Measurements from ENCODE around the gene USP22.

USP22 gene

DNA sequence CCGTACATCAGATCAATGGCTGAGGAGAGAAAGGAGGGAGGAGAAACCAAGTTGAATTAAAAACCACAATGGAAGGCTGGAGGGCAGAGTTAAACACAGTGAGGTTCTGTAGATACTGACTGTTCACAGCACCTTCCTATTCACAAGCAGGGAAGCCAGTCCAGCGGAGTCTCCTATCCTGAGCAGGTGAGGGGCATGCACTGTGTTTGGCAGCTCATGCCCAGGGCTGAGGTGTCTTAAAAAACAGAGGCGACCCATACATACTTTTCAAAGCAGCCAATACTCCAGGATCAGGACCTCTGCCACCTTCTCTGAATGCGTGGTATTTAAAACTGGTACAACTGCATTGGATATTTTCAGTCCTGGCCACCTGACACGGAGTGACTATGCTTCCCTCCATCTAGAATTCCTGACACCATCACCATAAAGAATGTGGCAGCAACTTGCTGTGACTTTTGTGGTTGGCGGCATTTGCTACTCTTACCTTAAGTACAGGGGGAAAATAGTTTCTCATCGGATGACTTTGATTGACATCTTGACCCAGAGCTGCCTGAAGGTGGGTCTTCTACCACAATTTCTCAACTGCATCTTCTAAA is 21.5 kb downstream of the USP22 start:
- peaks cover 48% of the 10 kb centered on the region for H3K36me3 ChIP-seq (ENCODE audit: control insufficient read depth, insufficient read depth, low read length)
- no peak overlapping the region for H3K27ac ChIP-seq (ENCODE audit: low read length)
- H3K4me1 ChIP-seq (ENCODE audit: control insufficient read depth, insufficient read depth, low read length): no peaks in the 10 kb centered on the region
- DNase-seq (ENCODE audit: low read depth, low spot score): no peak
- WGBS (ENCODE audit: insufficient coverage, insufficient read length): no CpG with 5 or more reads among the region's 7 CpGs
- H3K4me3 ChIP-seq (ENCODE audit: low read length): no peak overlapping the region
- H3K9me3 ChIP-seq (ENCODE audit: control insufficient read depth, insufficient read depth, low read length): no peaks in the 10 kb centered on the region
- H3K27me3 ChIP-seq (ENCODE audit: control insufficient read depth, insufficient read depth, low read length): no peaks in the 10 kb centered on the region

GRCh38 chr17:21020622-21021021 is 22.2 kb downstream of the USP22 start:
- no CpG with 5 or more reads among the region's 10 CpGs for WGBS (ENCODE audit: insufficient coverage, insufficient read length)
- Histone ChIP-seq H3K4me1 (ENCODE audit: control insufficient read depth, insufficient read depth, low read length) (no peaks in the 10 kb centered on the region), H3K4me3 (ENCODE audit: low read length) (no peak overlapping the region), H3K27me3 (ENCODE audit: control insufficient read depth, insufficient read depth, low read length) (no peaks in the 10 kb centered on the region), H3K9me3 (ENCODE audit: control insufficient read depth, insufficient read depth, low read length) (no peaks in the 10 kb centered on the region), H3K27ac (ENCODE audit: low read length) (no peak overlapping the region), H3K36me3 (ENCODE audit: control insufficient read depth, insufficient read depth, low read length) (peaks cover 49% of the 10 kb centered on the region)
- DNase-seq (ENCODE audit: low read depth, low spot score): no peak

- WGBS (ENCODE audit: insufficient coverage, insufficient read length): no CpG with 5 or more reads among the region's 6 CpGs
- Histone ChIP-seq H3K4me3 (ENCODE audit: low read length) (no peak overlapping the region), H3K9me3 (ENCODE audit: control insufficient read depth, insufficient read depth, low read length) (no peaks in the 10 kb centered on the region), H3K36me3 (ENCODE audit: control insufficient read depth, insufficient read depth, low read length) (peaks cover 54% of the 10 kb centered on the region), H3K27ac (ENCODE audit: low read length) (no peak overlapping the region), H3K27me3 (ENCODE audit: control insufficient read depth, insufficient read depth, low read length) (no peaks in the 10 kb centered on the region), H3K4me1 (ENCODE audit: control insufficient read depth, insufficient read depth, low read length) (no peaks in the 10 kb centered on the region)
- no peak for DNase-seq (ENCODE audit: low read depth, low spot score)
Observed at GRCh38 chr17:21019976-21020586, 22.7 kb downstream of the USP22 start.

GRCh38 chr17:21018894-21019293 is 23.9 kb downstream of the USP22 start:
- peaks cover 53% of the 10 kb centered on the region for H3K36me3 ChIP-seq (ENCODE audit: control insufficient read depth, insufficient read depth, low read length)
- H3K9me3 ChIP-seq (ENCODE audit: control insufficient read depth, insufficient read depth, low read length): no peaks in the 10 kb centered on the region
- no peaks in the 10 kb centered on the region for H3K27me3 ChIP-seq (ENCODE audit: control insufficient read depth, insufficient read depth, low read length)
- no CpG with 5 or more reads among the region's 9 CpGs for WGBS (ENCODE audit: insufficient coverage, insufficient read length)
- no peak overlapping the region for H3K27ac ChIP-seq (ENCODE audit: low read length)
- no peaks in the 10 kb centered on the region for H3K4me1 ChIP-seq (ENCODE audit: control insufficient read depth, insufficient read depth, low read length)
- DNase-seq (ENCODE audit: low read depth, low spot score): no peak
- H3K4me3 ChIP-seq (ENCODE audit: low read length): no peak overlapping the region

GRCh38 chr17:21017861-21018260 is 24.9 kb downstream of the USP22 start:
- WGBS (ENCODE audit: insufficient coverage, insufficient read length): no CpG with 5 or more reads among the region's 10 CpGs
- Histone ChIP-seq H3K4me3 (ENCODE audit: low read length) (no peak overlapping the region), H3K36me3 (ENCODE audit: control insufficient read depth, insufficient read depth, low read length) (peaks cover 59% of the 10 kb centered on the region), H3K9me3 (ENCODE audit: control insufficient read depth, insufficient read depth, low read length) (no peaks in the 10 kb centered on the region), H3K27me3 (ENCODE audit: control insufficient read depth, insufficient read depth, low read length) (no peaks in the 10 kb centered on the region), H3K4me1 (ENCODE audit: control insufficient read depth, insufficient read depth, low read length) (no peaks in the 10 kb centered on the region), H3K27ac (ENCODE audit: low read length) (no peak overlapping the region)
- no peak for DNase-seq (ENCODE audit: low read depth, low spot score)

DNA sequence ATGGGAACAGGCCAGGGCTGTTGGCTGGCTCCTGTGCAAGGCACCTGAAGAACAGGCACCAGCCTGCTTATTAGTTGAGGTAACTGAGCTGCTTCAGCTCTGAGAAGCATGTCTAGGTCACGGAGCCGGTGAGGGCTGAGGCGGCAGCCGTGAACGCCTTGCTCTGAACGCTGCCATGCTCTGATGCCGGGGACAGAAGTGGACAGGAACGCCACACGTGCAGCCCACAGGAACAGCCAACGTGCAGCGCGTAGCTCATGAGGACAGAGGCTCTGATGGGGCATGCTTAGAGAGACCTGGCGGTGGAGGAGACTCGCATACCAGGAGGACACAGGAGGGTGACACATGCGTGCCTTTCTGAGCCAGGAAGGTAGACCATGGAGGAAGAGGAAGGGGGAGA is 25.6 kb downstream of the USP22 start:
- no peak overlapping the region for H3K27ac ChIP-seq (ENCODE audit: low read length)
- H3K4me3 ChIP-seq (ENCODE audit: low read length): no peak overlapping the region
- no CpG with 5 or more reads among the region's 15 CpGs for WGBS (ENCODE audit: insufficient coverage, insufficient read length)
- no peaks in the 10 kb centered on the region for H3K4me1 ChIP-seq (ENCODE audit: control insufficient read depth, insufficient read depth, low read length)
- DNase-seq (ENCODE audit: low read depth, low spot score): no peak
- H3K9me3 ChIP-seq (ENCODE audit: control insufficient read depth, insufficient read depth, low read length): no peaks in the 10 kb centered on the region
- H3K27me3 ChIP-seq (ENCODE audit: control insufficient read depth, insufficient read depth, low read length): no peaks in the 10 kb centered on the region
- H3K36me3 ChIP-seq (ENCODE audit: control insufficient read depth, insufficient read depth, low read length): peaks cover 64% of the 10 kb centered on the region

DNA sequence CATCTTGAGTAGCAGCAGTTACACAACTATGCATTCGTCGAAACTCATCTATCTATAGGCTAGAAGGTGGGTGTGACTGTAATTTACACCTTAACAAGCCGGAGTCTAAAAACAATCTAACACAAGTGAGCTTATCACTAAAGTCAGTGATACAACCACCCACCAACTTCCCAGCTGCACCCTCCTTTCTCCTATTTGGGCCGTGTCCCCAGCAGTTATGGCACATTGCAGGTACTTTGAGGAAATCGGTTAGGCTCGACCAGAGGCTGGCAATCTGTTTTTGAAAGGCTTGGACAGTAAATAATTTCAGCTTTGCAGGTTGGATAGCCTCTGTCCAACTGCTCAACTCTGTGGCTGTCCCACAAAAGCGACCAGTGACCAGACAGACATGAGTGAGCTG is 26.0 kb downstream of the USP22 start:
- Histone ChIP-seq H3K27me3 (ENCODE audit: control insufficient read depth, insufficient read depth, low read length) (no peaks in the 10 kb centered on the region), H3K9me3 (ENCODE audit: control insufficient read depth, insufficient read depth, low read length) (no peaks in the 10 kb centered on the region), H3K4me1 (ENCODE audit: control insufficient read depth, insufficient read depth, low read length) (no peaks in the 10 kb centered on the region), H3K4me3 (ENCODE audit: low read length) (no peak overlapping the region), H3K36me3 (ENCODE audit: control insufficient read depth, insufficient read depth, low read length) (peaks cover 64% of the 10 kb centered on the region), H3K27ac (ENCODE audit: low read length) (no peak overlapping the region)
- no peak for DNase-seq (ENCODE audit: low read depth, low spot score)
- no CpG with 5 or more reads among the region's 7 CpGs for WGBS (ENCODE audit: insufficient coverage, insufficient read length)

- Histone ChIP-seq H3K4me1 (ENCODE audit: control insufficient read depth, insufficient read depth, low read length) (no peaks in the 10 kb centered on the region), H3K27me3 (ENCODE audit: control insufficient read depth, insufficient read depth, low read length) (no peaks in the 10 kb centered on the region), H3K27ac (ENCODE audit: low read length) (no peak overlapping the region), H3K4me3 (ENCODE audit: low read length) (no peak overlapping the region), H3K36me3 (ENCODE audit: control insufficient read depth, insufficient read depth, low read length) (peaks cover 68% of the 10 kb centered on the region), H3K9me3 (ENCODE audit: control insufficient read depth, insufficient read depth, low read length) (no peaks in the 10 kb centered on the region)
- no peak for DNase-seq (ENCODE audit: low read depth, low spot score)
- WGBS (ENCODE audit: insufficient coverage, insufficient read length): no CpG with 5 or more reads among the region's 15 CpGs
Observed at GRCh38 chr17:21015564-21015963, 27.2 kb downstream of the USP22 start.

DNA sequence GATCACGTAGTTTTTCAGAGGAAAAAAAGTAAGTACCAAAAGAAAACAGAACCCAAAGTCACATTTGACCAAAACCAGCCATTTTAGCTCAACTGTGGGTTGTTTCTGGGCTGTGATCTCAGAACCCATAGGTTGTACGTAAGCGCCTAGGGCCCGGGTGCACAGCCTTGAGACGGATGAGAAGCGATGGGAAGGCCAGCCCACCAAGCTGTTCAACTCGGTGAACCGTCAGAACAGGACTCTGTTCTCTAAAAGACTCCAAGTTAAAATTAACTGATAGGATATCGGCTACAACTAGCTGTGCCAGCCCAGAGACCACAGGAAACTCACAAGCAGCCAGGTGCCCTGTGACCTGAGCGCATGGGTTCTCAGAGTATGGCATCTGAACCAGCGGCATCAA is 28.3 kb downstream of the USP22 start:
- Histone ChIP-seq H3K27ac (ENCODE audit: low read length) (no peak overlapping the region), H3K36me3 (ENCODE audit: control insufficient read depth, insufficient read depth, low read length) (peaks cover 69% of the 10 kb centered on the region), H3K27me3 (ENCODE audit: control insufficient read depth, insufficient read depth, low read length) (no peaks in the 10 kb centered on the region), H3K4me1 (ENCODE audit: control insufficient read depth, insufficient read depth, low read length) (no peaks in the 10 kb centered on the region), H3K4me3 (ENCODE audit: low read length) (no peak overlapping the region), H3K9me3 (ENCODE audit: control insufficient read depth, insufficient read depth, low read length) (no peaks in the 10 kb centered on the region)
- WGBS (ENCODE audit: insufficient coverage, insufficient read length): no CpG with 5 or more reads among the region's 11 CpGs
- DNase-seq (ENCODE audit: low read depth, low spot score): no peak

DNA sequence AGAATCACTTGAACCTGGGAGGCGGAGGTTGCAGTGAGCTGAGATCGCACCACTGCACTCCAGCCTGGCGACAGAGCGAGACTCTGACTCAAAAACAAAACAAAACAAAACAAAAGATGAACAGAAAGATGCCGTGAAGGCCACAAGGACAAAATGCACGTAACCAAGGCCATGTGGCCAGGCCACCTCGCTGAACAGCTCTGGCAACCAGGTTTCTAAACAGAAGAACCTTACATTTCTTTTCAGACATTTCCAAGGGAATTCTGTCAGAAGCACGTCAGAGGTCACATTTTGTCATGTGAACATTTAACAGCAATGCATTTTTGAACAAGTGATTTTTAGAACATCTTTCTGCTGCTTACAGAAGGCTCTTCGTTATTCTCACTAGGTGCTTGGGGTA is 28.8 kb downstream of the USP22 start:
- no CpG with 5 or more reads among the region's 9 CpGs for WGBS (ENCODE audit: insufficient coverage, insufficient read length)
- no peak for DNase-seq (ENCODE audit: low read depth, low spot score)
- no peaks in the 10 kb centered on the region for H3K9me3 ChIP-seq (ENCODE audit: control insufficient read depth, insufficient read depth, low read length)
- no peaks in the 10 kb centered on the region for H3K27me3 ChIP-seq (ENCODE audit: control insufficient read depth, insufficient read depth, low read length)
- H3K4me3 ChIP-seq (ENCODE audit: low read length): no peak overlapping the region
- H3K36me3 ChIP-seq (ENCODE audit: control insufficient read depth, insufficient read depth, low read length): peaks cover 66% of the 10 kb centered on the region
- H3K4me1 ChIP-seq (ENCODE audit: control insufficient read depth, insufficient read depth, low read length): no peaks in the 10 kb centered on the region
- no peak overlapping the region for H3K27ac ChIP-seq (ENCODE audit: low read length)

DNA sequence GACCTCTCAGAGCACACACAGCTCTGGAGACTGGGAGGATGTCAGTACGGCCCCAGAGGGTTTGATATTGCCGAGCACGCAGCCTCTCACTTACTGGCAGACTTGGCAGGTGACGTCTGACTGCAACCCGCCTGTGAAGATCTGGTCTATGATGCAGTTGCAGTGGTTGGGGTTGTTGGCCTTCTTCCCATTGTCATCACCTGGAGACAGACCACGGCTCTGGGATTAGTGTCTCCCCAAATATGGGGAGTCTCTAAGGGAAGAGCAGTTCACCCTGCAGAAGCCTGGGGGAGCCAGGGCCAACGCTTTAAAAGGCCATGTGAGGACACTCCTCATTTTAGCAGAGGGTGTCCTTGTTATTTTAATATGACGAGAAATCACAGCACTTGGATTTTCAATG is 30.1 kb downstream of the USP22 start:
- H3K4me3 ChIP-seq (ENCODE audit: low read length): no peak overlapping the region
- no CpG with 5 or more reads among the region's 8 CpGs for WGBS (ENCODE audit: insufficient coverage, insufficient read length)
- peaks cover 63% of the 10 kb centered on the region for H3K36me3 ChIP-seq (ENCODE audit: control insufficient read depth, insufficient read depth, low read length)
- no peaks in the 10 kb centered on the region; the same call in 1 of the 2 replicates for H3K4me1 ChIP-seq (ENCODE audit: control insufficient read depth, insufficient read depth, low read length)
- DNase-seq (ENCODE audit: low read depth, low spot score): no peak
- H3K9me3 ChIP-seq (ENCODE audit: control insufficient read depth, insufficient read depth, low read length): no peaks in the 10 kb centered on the region
- H3K27ac ChIP-seq (ENCODE audit: low read length): no peak overlapping the region
- no peaks in the 10 kb centered on the region for H3K27me3 ChIP-seq (ENCODE audit: control insufficient read depth, insufficient read depth, low read length)

Data from iPS DF 6.9 (cell line).